Sigmoid colon (tissue), 7 donors: Measurements from ENCODE around the gene PRKG1. TPM values are rescaled to one million over a fixed set of nuclear protein-coding genes. Genes with fewer than 3 reads are reported as not detected.

Source experiments
- DNase-seq: peaks from one replicate; pipeline ENCODE4 v3.0.0-alpha.2; 2019
- H3K27ac ChIP-seq, 4 donors: fragments of 200-600 bp; sonication (generic); one replicate each; pipeline ENCODE4 v1.5.1; 2016 to 2019; ENCODE audit warnings: mild to moderate bottlenecking in 1 of 4
- H3K27me3 ChIP-seq, 3 donors: fragments of 200-600 bp; sonication (generic); one replicate each; pipeline ENCODE4 v1.5.1; 2019; ENCODE audit warnings: mild to moderate bottlenecking in 1 of 3
- H3K36me3 ChIP-seq, 4 donors: fragments of 200-600 bp; sonication (generic); one replicate each; pipeline ENCODE4 v1.5.1; 2016 to 2019
- H3K4me1 ChIP-seq, 4 donors: fragments of 200-600 bp; sonication (generic); one replicate each; pipeline ENCODE4 v1.5.1; 2017 to 2019
- H3K4me3 ChIP-seq, 4 donors: fragments of 200-600 bp; sonication (generic); one replicate each; pipeline ENCODE4 v1.5.1; 2017 to 2019; ENCODE audit warnings: mild to moderate bottlenecking in 2 of 4, moderate library complexity in 1 of 4
- H3K9me3 ChIP-seq, 4 donors: fragments of 200-600 bp in 3 of 4; sonication (generic) in 3 of 4; one replicate each; pipeline versions ENCODE4 v1.5.1 to v1.6.1; 2013 to 2019
- EP300 ChIP-seq, 4 donors: sonication (generic); formaldehyde crosslinking; IDR thresholded peaks; one replicate each; pipeline ENCODE4 v1.6.1; 2017; ENCODE audit warnings: antibody characterized with exemption in 4 of 4
- POLR2A ChIP-seq, 2 donors: fragments of 450-650 bp; IDR thresholded peaks; one replicate each; pipeline ENCODE4 v1.6.1; 2016; ENCODE audit warnings: antibody characterized with exemption in 2 of 2, mild to moderate bottlenecking in 2 of 2, moderate library complexity in 2 of 2
- POLR2AphosphoS5 ChIP-seq, 4 donors: sonication (generic); formaldehyde crosslinking; IDR thresholded peaks; one replicate each; pipeline ENCODE4 v1.6.1; 2017; ENCODE audit warnings: antibody characterized with exemption in 4 of 4
- WGBS, 2 donors: extraction: QIAGEN DNeasy Blood & Tissue Kit; methylation state at CpG; one replicate each; pipeline ENCODE4 v1.1.7; 2013; 5-methylcytosine and 5-hydroxymethylcytosine counted together
- intact Hi-C: fragments of 100-400 bp; cut with DNase I; formaldehyde crosslinking; loops from one replicate; pipeline ENCODE4 v1.15.1; 2023
- polyA plus RNA-seq, 3 donors: library from polyadenylated mRNA; stranded (reverse); fragments of 200-250 nt; gene quantifications; one replicate each; pipeline ENCODE4 v1.2.3, GENCODE V29; 2013
- total RNA-seq, 4 donors: library from RNA; depleted of rRNA; stranded (reverse); fragments of >200 nt; gene quantifications; one replicate each; pipeline ENCODE4 v1.1.0, GENCODE V29; 2016
- TF ChIP-seq, protein P1 (sequence below), 4 experiments: fragments of 450-650 bp in 3 of 4; fragments of 200-600 bp in 1 of 4; IDR thresholded peaks; one replicate each; pipeline ENCODE4 v1.5.1; 2016 to 2019; ENCODE audit warnings: antibody characterized with exemption in 4 of 4, mild to moderate bottlenecking in 3 of 4, moderate library complexity in 2 of 4
- donor health status: healthy with polysubstance abuse.
- donor health status: Bipolar disorder and iron deficiency.
- donor health status: healthy.

PRKG1 gene
- total and polyA plus RNA-seq, 7 donors: 3.7 to 92.9 (median 60.2) TPM

DNA sequence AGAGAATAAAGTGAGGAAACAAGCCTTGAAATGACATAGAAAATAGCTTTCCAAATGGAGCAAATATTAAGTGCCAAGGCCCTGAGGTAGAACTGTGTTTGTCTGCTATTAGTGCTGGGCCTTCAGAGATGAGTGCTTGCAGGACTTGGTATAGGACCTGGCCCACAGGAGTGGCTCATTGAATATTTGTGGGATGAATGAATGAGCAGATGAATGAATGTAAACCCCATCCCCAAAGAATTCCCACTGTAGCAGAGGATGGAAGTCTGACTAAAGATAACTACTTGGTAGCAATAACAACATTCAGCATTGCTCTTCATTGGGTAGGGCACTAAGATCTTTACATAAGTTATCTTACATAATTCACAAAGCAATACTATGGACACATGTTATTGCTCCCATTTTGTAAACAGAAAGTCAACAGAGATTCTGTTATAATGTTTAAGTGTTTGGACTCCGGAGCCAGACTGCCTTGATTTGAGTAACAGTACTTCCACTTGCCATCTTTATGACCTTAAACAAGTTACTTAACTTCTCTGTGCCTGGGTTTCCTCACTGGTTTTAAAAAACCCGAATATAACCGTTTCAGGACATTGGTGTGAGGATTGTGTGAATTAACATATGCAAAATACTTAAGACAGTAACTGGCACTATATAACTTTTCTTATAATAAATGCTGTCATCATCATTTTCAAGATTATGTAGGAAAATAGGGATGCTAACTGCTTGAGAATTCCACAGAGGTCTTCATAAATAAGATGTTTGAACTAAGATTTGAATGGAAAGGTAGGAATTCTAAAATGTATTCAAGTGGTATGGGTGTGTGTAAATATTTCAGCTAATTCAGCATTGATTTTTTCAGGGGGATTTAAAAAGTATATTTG, 141.9 kb downstream of the PRKG1 start:
- Histone ChIP-seq H3K36me3 (no peaks in the 10 kb centered on the region), H3K9me3 (no peaks in the 10 kb centered on the region), H3K4me1 (peaks cover 0 to 36% (median 16%) of the 10 kb centered on the region in 4 donors), H3K27ac (peak overlapping the region in 1 of 4 donors; percentile 4), H3K4me3 (no peak overlapping the region), H3K27me3 (no peaks in the 10 kb centered on the region)
- no peak for DNase-seq
- TF ChIP-seq EP300 (IDR thresholded peaks at IDR 0.05) (no peak), POLR2A (IDR thresholded peaks at IDR 0.05) (no peak), POLR2AphosphoS5 (IDR thresholded peaks at IDR 0.05) (no peak)
- TF ChIP-seq, protein P1, sequence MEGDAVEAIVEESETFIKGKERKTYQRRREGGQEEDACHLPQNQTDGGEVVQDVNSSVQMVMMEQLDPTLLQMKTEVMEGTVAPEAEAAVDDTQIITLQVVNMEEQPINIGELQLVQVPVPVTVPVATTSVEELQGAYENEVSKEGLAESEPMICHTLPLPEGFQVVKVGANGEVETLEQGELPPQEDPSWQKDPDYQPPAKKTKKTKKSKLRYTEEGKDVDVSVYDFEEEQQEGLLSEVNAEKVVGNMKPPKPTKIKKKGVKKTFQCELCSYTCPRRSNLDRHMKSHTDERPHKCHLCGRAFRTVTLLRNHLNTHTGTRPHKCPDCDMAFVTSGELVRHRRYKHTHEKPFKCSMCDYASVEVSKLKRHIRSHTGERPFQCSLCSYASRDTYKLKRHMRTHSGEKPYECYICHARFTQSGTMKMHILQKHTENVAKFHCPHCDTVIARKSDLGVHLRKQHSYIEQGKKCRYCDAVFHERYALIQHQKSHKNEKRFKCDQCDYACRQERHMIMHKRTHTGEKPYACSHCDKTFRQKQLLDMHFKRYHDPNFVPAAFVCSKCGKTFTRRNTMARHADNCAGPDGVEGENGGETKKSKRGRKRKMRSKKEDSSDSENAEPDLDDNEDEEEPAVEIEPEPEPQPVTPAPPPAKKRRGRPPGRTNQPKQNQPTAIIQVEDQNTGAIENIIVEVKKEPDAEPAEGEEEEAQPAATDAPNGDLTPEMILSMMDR (IDR thresholded peaks at IDR 0.05): no peak
- intact Hi-C loops: no loop called here
- WGBS, 2 donors: 28 to 56% methylated on average over 3 of the region's 3 CpGs

DNA sequence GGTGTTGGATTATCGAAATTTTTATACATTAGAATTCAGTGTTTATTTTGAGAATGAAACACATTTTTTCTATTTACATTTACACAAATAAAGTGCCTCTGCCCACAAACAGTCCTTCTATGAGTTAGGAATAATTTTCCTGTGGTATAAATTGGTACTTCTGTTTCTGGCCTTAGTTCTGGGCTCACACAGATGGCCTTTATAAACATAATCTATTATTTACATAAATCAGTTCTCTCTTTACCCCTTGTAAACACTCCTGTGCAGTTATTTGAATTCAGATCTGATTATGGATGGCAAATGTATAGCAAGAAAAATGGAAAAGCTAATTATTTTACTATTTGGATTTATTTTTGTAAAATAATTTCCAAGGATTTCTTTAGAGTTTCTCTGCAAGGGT, 143.2 kb downstream of the PRKG1 start:
- 74 to 80% methylated on average over 1 of the region's 1 CpG for WGBS, 2 donors
- H3K27ac ChIP-seq: peak overlapping the region in 2 of 4 donors; percentile 20 to 22
- no peak for DNase-seq
- H3K4me3 ChIP-seq: no peak overlapping the region
- TF ChIP-seq POLR2A (IDR thresholded peaks at IDR 0.05) (no peak), EP300 (IDR thresholded peaks at IDR 0.05) (no peak), POLR2AphosphoS5 (IDR thresholded peaks at IDR 0.05) (no peak)
- TF ChIP-seq, protein P1 (IDR thresholded peaks at IDR 0.05): peak in 1 of 4 experiments; percentile 6
- no peaks in the 10 kb centered on the region for H3K9me3 ChIP-seq
- peaks cover 0 to 36% (median 16%) of the 10 kb centered on the region in 4 donors for H3K4me1 ChIP-seq
- no peaks in the 10 kb centered on the region for H3K36me3 ChIP-seq
- H3K27me3 ChIP-seq: no peaks in the 10 kb centered on the region
- intact Hi-C loops: no loop called here

DNA sequence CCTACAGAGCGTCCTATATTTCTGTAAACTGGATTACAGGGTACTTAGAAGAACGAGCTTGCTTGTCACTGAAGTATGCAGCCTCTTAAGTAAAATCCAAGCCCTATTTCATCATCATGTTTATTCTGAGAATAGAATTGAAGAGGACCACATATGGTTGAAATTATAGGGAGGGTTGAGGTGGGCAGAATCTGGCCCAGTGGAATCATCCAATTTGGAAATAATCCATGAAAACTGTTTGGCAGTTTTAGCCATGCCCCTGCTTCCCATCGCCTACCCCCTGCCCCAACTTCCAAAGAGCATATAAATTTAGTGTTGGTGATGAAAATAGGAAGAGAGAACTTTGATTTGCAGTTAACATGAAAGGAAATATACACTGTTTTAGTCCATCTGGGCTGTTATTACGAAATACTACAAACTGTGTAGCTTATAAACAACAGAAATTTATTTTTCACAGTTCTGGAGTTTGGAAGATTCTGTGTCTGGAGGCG, 150.4 kb downstream of the PRKG1 start:
- DNase-seq: no peak
- Histone ChIP-seq H3K4me1 (peaks cover 0 to 46% (median 33%) of the 10 kb centered on the region in 4 donors), H3K9me3 (no peaks in the 10 kb centered on the region), H3K27me3 (no peaks in the 10 kb centered on the region), H3K4me3 (peak overlapping the region in 3 of 4 donors; percentile 19 to 27 (median 26)), H3K27ac (peak overlapping the region in 3 of 4 donors; percentile 67 to 70 (median 68)), H3K36me3 (no peaks in the 10 kb centered on the region)
- intact Hi-C loops: loop anchor here (5.0 to 10.0 kb wide), 3 partner anchors 132 to 480 kb away; no protein-coding TSS in a partner anchor
- WGBS, 2 donors: 66 to 80% methylated on average over 5 of the region's 5 CpGs
- TF ChIP-seq POLR2AphosphoS5 (IDR thresholded peaks at IDR 0.05) (no peak), POLR2A (IDR thresholded peaks at IDR 0.05) (no peak), EP300 (IDR thresholded peaks at IDR 0.05) (no peak)
- TF ChIP-seq, protein P1 (IDR thresholded peaks at IDR 0.05): no peak

DNA sequence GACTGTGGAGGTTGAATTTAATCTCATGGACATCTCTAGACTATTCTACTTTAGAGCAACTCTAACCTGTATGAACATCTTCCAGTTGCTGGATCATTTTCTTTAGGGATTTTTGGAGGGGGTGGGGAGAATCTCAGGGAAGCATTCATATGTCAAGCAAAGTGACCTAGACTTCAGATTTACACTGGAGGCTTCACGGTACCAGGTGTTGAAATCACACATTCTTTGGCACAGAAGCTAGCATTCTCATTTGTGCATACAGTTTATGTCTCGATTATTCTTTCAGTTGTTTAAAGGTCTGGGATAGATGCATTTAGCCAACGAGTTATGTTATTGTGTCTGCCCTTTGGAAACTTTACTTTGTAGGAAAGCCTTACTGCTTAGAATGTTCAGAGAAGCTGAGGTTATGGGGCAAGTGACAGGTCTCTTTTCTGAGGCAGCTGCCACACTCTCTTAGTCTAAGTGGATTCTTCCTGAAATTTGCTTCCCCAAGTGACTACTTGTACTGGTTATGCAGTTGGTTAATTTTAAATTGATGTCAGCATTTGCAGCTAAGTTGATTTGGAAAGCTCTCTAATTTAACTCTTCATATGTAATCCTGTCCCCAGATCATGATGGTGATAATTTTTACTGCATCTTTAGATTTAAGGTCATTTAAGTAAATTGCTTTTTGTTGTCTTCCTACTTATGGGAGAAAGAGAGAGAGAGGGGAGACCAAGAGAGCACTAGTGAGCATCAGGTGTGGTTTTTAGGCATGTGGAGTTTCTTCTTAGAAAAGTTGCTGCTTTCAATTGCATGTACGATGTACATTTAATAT, 153.8 kb downstream of the PRKG1 start:
- 58 to 63% methylated on average over 4 of the region's 4 CpGs for WGBS, 2 donors
- Histone ChIP-seq H3K36me3 (no peaks in the 10 kb centered on the region), H3K4me1 (peaks cover 0 to 74% (median 58%) of the 10 kb centered on the region in 4 donors), H3K4me3 (no peak overlapping the region), H3K9me3 (no peaks in the 10 kb centered on the region), H3K27ac (peak overlapping the region; percentile 11 to 74 (median 58)), H3K27me3 (no peaks in the 10 kb centered on the region)
- DNase-seq: no peak
- intact Hi-C loops: loop anchor here (5.0 to 10.0 kb wide), 3 partner anchors 136 to 477 kb away; no protein-coding TSS in a partner anchor
- TF ChIP-seq POLR2AphosphoS5 (IDR thresholded peaks at IDR 0.05): no peak
- TF ChIP-seq POLR2A (IDR thresholded peaks at IDR 0.05): no peak
- TF ChIP-seq EP300 (IDR thresholded peaks at IDR 0.05): no peak
- TF ChIP-seq, protein P1 (IDR thresholded peaks at IDR 0.05): no peak
